HepG2 (cell line): ENCODE data around the gene VEGFA. TPM values are rescaled to one million over a fixed set of nuclear protein-coding genes. Genes with fewer than 3 reads are reported as not detected.

ENCODE experiments used
- ZBTB40 ChIP-seq, 2 experiments: fragments of 450-650 bp in 1 of 2; sonication (generic) in 1 of 2; formaldehyde crosslinking in 1 of 2; IDR thresholded peaks; 2 replicates each; pipeline versions ENCODE4 v1.6.1 to v1.8.0; 2016 to 2022; ENCODE audit warnings: antibody characterized with exemption in 1 of 2, mild to moderate bottlenecking in 1 of 2, missing genetic modification reagents in 1 of 2
- polyA plus RNA-seq, 8 experiments: library from polyadenylated mRNA; depleted of rRNA in 3 of 8; stranded (reverse) in 7 of 8; unstranded in 1 of 8; fragments of >200 nt; fragmentation: Illumina TruSeq in 4 of 8; extraction: Trizol in 4 of 8; gene quantifications; 2 replicates each; pipeline versions ENCODE4 v1.2.1 to v1.2.3, GENCODE V29; 2011 to 2016; ENCODE audit warnings: low read depth in 4 of 8, missing spikeins in 1 of 8, mixed read lengths in 1 of 8; ENCODE audit not compliant: insufficient read depth in 1 of 8
- total RNA-seq, 5 experiments: library from RNA; depleted of rRNA; stranded (reverse); fragments of >200 nt; fragmentation: Illumina TruSeq; extraction: Trizol; gene quantifications; 2 replicates each; pipeline ENCODE4 v1.2.3, GENCODE V29; 2016; ENCODE audit warnings: low read depth in 1 of 5

VEGFA gene
- total and polyA plus RNA-seq, 2 of the 13 experiments (the other 11 are each of a cell fraction or from before 2014, with no cell fraction given): 68.1 to 629 TPM

- no peak for TF ChIP-seq ZBTB40 (IDR thresholded peaks at IDR 0.05)
- TF ChIP-seq ZBTB40 (CRISPR knock-in tag; IDR thresholded peaks at IDR 0.05): no peak
These were observed 32.5 kb upstream of the VEGFA start (continued) for GRCh38 chr6:43737272-43738081.
